Kidney (tissue), 14 donors: Measurements from ENCODE around the gene CABP5. TPM values are rescaled to one million over a fixed set of nuclear protein-coding genes. Genes with fewer than 3 reads are reported as not detected.

Experiments used
- DNase-seq, 5 donors: peaks; one replicate each; pipeline ENCODE4 v3.0.0-alpha.2; 2013 to 2020
- FAIRE-seq: peaks from 2 replicates; lab custom pipeline; 2012; peaks lifted over from hg19 to GRCh38; lab: Jason Lieb, UNC
- H3K27ac ChIP-seq, 2 donors: one replicate each; pipeline ENCODE4 v1.7.0; 2013; ENCODE audit warnings: low read depth in 2 of 2, low read length in 2 of 2, inconsistent platforms in 1 of 2
- H3K27me3 ChIP-seq: one replicate; pipeline ENCODE4 v1.7.1; 2013; ENCODE audit warnings: low read length, inconsistent platforms; ENCODE audit not compliant: control insufficient read depth, insufficient read depth
- H3K36me3 ChIP-seq, 3 donors: one replicate each; pipeline versions ENCODE4 v1.7.0 to v1.7.1; 2013; ENCODE audit warnings: low read length in 3 of 3, control low read depth in 1 of 3, inconsistent platforms in 1 of 3; ENCODE audit not compliant: insufficient read depth in 3 of 3, control insufficient read depth in 2 of 3
- H3K4me1 ChIP-seq, 3 donors: one replicate each; pipeline versions ENCODE4 v1.7.0 to v1.7.1; 2013; ENCODE audit warnings: low read length in 3 of 3, inconsistent platforms in 1 of 3, low read depth in 1 of 3; ENCODE audit not compliant: control insufficient read depth in 2 of 3, insufficient read depth in 2 of 3
- H3K4me3 ChIP-seq, 3 donors: one replicate each; pipeline versions ENCODE4 v1.7.0 to v1.8.1; 2013; ENCODE audit warnings: low read length in 3 of 3, control low read depth in 1 of 3, inconsistent platforms in 1 of 3
- H3K9ac ChIP-seq, 3 donors: one replicate each; pipeline versions ENCODE4 v1.7.0 to v1.7.1; 2013; ENCODE audit warnings: low read length in 3 of 3, control low read depth in 1 of 3, inconsistent platforms in 1 of 3
- H3K9me3 ChIP-seq, 3 donors: one replicate each; pipeline versions ENCODE4 v1.7.0 to v1.7.1; 2013; ENCODE audit warnings: low read length in 3 of 3, control low read depth in 1 of 3, inconsistent platforms in 1 of 3; ENCODE audit not compliant: control insufficient read depth in 2 of 3, insufficient read depth in 1 of 3
- CTCF ChIP-seq: IDR thresholded peaks from 3 replicates; pipeline ENCODE4 v1.5.1; 2012; ENCODE audit warnings: mild to moderate bottlenecking, moderate library complexity, borderline replicate concordance; ENCODE audit not compliant: insufficient read depth; ENCODE audit errors: extremely low read depth
- intact Hi-C: fragments of 100-400 bp; cut with DNase I; formaldehyde crosslinking; loops from one replicate; pipeline ENCODE4 v1.11.1; 2022
- polyA plus RNA-seq: library from polyadenylated mRNA; stranded (reverse); fragments of 350-450 nt; fragmentation: Illumina TruSeq; extraction: RNeasy Lipid Tissue Mini Kit (QIAGEN cat#74804); gene quantifications from one replicate; pipeline ENCODE4 v1.2.3, GENCODE V29; 2014; ENCODE audit warnings: low read depth, low replicate concordance; ENCODE audit not compliant: insufficient read depth
- total RNA-seq: library from RNA; stranded (reverse); fragmentation: NEBNext Ultra II Directional; extraction: Animal tissue kit (Norgen Biotek cat#: 25700); gene quantifications from one replicate; pipeline ENCODE4 v1.2.1, GENCODE V29; 2021
- donor health status: control.
- donor health status: control.
- donor health status: control.
- donor health status: control.
- donor health status: control.
- donor health status: DM: yes; HTN: yes; CAD: no.
- donor health status: Normal renal cell carcinoma (clear cell type).

CABP5 gene
- total and polyA plus RNA-seq, 2 donors from 2014 or later: not detected

- Histone ChIP-seq H3K27ac (no peak overlapping the region), H3K9me3 (peaks cover 0 to 3% (median 0%) of the 10 kb centered on the region in 3 donors), H3K36me3 (no peaks in the 10 kb centered on the region), H3K4me3 (no peak overlapping the region), H3K9ac (no peak overlapping the region), H3K27me3 (no peaks in the 10 kb centered on the region), H3K4me1 (no peaks in the 10 kb centered on the region)
- FAIRE-seq (no peak), DNase-seq (no peak)
- no peak for TF ChIP-seq CTCF
- intact Hi-C loops: no loop called here
Measured at GRCh38 chr19:48036765-48037164, 7.1 kb downstream of the CABP5 start.

- Histone ChIP-seq H3K36me3 (no peaks in the 10 kb centered on the region), H3K9me3 (peaks cover 0 to 3% (median 0%) of the 10 kb centered on the region in 3 donors), H3K27me3 (no peaks in the 10 kb centered on the region), H3K4me3 (no peak overlapping the region), H3K27ac (no peak overlapping the region), H3K4me1 (no peaks in the 10 kb centered on the region), H3K9ac (no peak overlapping the region)
- DNase-seq (no peak), FAIRE-seq (no peak)
- intact Hi-C loops: no loop called here
- no peak for TF ChIP-seq CTCF
Measured at GRCh38 chr19:48033604-48034003, 10.3 kb downstream of the CABP5 start.

GRCh38 chr19:48030073-48030472 lies 13.8 kb downstream of the CABP5 start:
- intact Hi-C loops: no loop called here
- Histone ChIP-seq H3K4me1 (no peaks in the 10 kb centered on the region), H3K27me3 (no peaks in the 10 kb centered on the region), H3K4me3 (no peak overlapping the region), H3K9ac (no peak overlapping the region), H3K27ac (no peak overlapping the region), H3K36me3 (no peaks in the 10 kb centered on the region), H3K9me3 (no peaks in the 10 kb centered on the region)
- FAIRE-seq (no peak), DNase-seq (no peak)
- no peak for TF ChIP-seq CTCF

GRCh38 chr19:48029431-48029830 lies 14.4 kb downstream of the CABP5 start:
- no peaks in the 10 kb centered on the region for H3K36me3 ChIP-seq
- FAIRE-seq: no peak

More at GRCh38 chr19:48029431-48029830, 14.4 kb downstream of the CABP5 start:
- no peak overlapping the region for H3K27ac ChIP-seq
- no peak for DNase-seq
- H3K9ac ChIP-seq: no peak overlapping the region
- H3K27me3 ChIP-seq: no peaks in the 10 kb centered on the region
- intact Hi-C loops: no loop called here
- no peak for TF ChIP-seq CTCF
- no peak overlapping the region for H3K4me3 ChIP-seq
- no peaks in the 10 kb centered on the region for H3K9me3 ChIP-seq
- H3K4me1 ChIP-seq: no peaks in the 10 kb centered on the region
